Activated CD4-positive, alpha-beta T cell treated with anti-CD3 and anti-CD28 coated beads, Interleukin-2, amount 50 U/mL, for 16 hours (primary cell): ENCODE measurements around the gene GALNT10.

ENCODE experiments used
- DNase-seq: peaks from one replicate; pipeline ENCODE4 v3.0.0-alpha.2; 2020

Gene GALNT10

GRCh38 chr5:154451957-154452356, 261.4 kb downstream of the GALNT10 start:
- no peak for DNase-seq

GRCh38 chr5:154455585-154455984, 265.1 kb downstream of the GALNT10 start:
- DNase-seq, result no peak

GRCh38 chr5:154456540-154456939, 266.0 kb downstream of the GALNT10 start:
- DNase-seq, result no peak

GRCh38 chr5:154459015-154459414, 268.5 kb downstream of the GALNT10 start:
- no peak for DNase-seq

GRCh38 chr5:154460172-154460571, 269.6 kb downstream of the GALNT10 start:
- no peak for DNase-seq

- DNase-seq, result no peak
Measured at GRCh38 chr5:154461531-154461930, 271.0 kb downstream of the GALNT10 start.

GRCh38 chr5:154464438-154464837, 273.9 kb downstream of the GALNT10 start:
- DNase-seq, result no peak

- DNase-seq, result no peak
Measured at GRCh38 chr5:154465169-154465568, 274.6 kb downstream of the GALNT10 start.

- DNase-seq, result no peak
Measured at GRCh38 chr5:154466147-154466546, 275.6 kb downstream of the GALNT10 start.

- no peak for DNase-seq
Measured at GRCh38 chr5:154466671-154467070, 276.1 kb downstream of the GALNT10 start.

- DNase-seq, result peak; percentile 77
Measured at GRCh38 chr5:154467655-154468354, 277.3 kb downstream of the GALNT10 start.

- DNase-seq, result no peak
Measured at GRCh38 chr5:154470137-154470536, 279.6 kb downstream of the GALNT10 start.
